GM23338 (cell line): ENCODE data around the gene IRF6. TPM values are rescaled to one million over a fixed set of nuclear protein-coding genes. Genes with fewer than 3 reads are reported as not detected.

ENCODE experiments used
- ATAC-seq: fragments of 200-7000 bp; cut with Tn5 transposase; 3 replicates; pipeline ENCODE4 v1.9.1; 2020
- DNase-seq: peaks from one replicate; pipeline ENCODE4 v3.0.0-alpha.2; 2015; ENCODE audit warnings: low spot score
- H2AFZ ChIP-seq: fragments of 200-600 bp; sonication (generic); 2 replicates; pipeline ENCODE4 v1.8.0; 2016; ENCODE audit warnings: antibody characterized with exemption, mild to moderate bottlenecking, moderate library complexity
- H3F3A ChIP-seq: fragments of 200-600 bp; sonication (generic); replicated peaks from 2 replicates; pipeline ENCODE4 v1.8.0; 2017; ENCODE audit warnings: antibody characterized with exemption, mixed run types, low read depth
- H3K27ac ChIP-seq: fragments of 200-600 bp; sonication (generic); 2 replicates; pipeline ENCODE4 v1.6.1; 2016; ENCODE audit warnings: low read depth
- H3K27me3 ChIP-seq: fragments of 200-600 bp; sonication (generic); 2 replicates; pipeline ENCODE4 v1.8.0; 2016; ENCODE audit warnings: mild to moderate bottlenecking, mixed run types, moderate library complexity; ENCODE audit not compliant: insufficient read depth
- H3K36me3 ChIP-seq: fragments of 200-600 bp; sonication (generic); 2 replicates; pipeline ENCODE4 v1.8.0; 2016; ENCODE audit warnings: mild to moderate bottlenecking; ENCODE audit not compliant: insufficient read depth
- H3K4me1 ChIP-seq: fragments of 200-600 bp; sonication (generic); 2 replicates; pipeline ENCODE4 v1.8.0; 2016; ENCODE audit warnings: mild to moderate bottlenecking, moderate library complexity; ENCODE audit not compliant: insufficient read depth
- H3K4me2 ChIP-seq: fragments of 200-600 bp; sonication (generic); 2 replicates; pipeline ENCODE4 v1.7.1; 2017; ENCODE audit warnings: mixed run types
- H3K4me3 ChIP-seq: fragments of 200-600 bp; sonication (generic); 2 replicates; pipeline ENCODE4 v1.6.1; 2016; ENCODE audit warnings: mixed run types
- H3K79me2 ChIP-seq: fragments of 200-600 bp; sonication (generic); replicated peaks from 2 replicates; pipeline ENCODE4 v1.8.0; 2017; ENCODE audit warnings: mild to moderate bottlenecking; ENCODE audit not compliant: insufficient read depth
- H3K9me2 ChIP-seq: fragments of 200-600 bp; sonication (generic); 2 replicates; pipeline ENCODE4 v1.8.0; 2017; ENCODE audit not compliant: insufficient read depth
- H4K20me1 ChIP-seq: fragments of 200-600 bp; sonication (generic); replicated peaks from 2 replicates; pipeline ENCODE4 v1.8.0; 2017; ENCODE audit warnings: mild to moderate bottlenecking; ENCODE audit not compliant: insufficient read depth
- H3K27ac Mint-ChIP-seq: 2 replicates; pipeline ENCODE4 v1.8.0; 2020; ENCODE audit warnings: inconsistent platforms, mild to moderate bottlenecking, moderate library complexity, mixed read lengths
- H3K27me3 Mint-ChIP-seq: 3 replicates; pipeline ENCODE4 v1.8.0; 2022; ENCODE audit warnings: low read depth, mild to moderate bottlenecking, moderate library complexity, mixed read lengths, inconsistent platforms; ENCODE audit not compliant: insufficient read depth, poor library complexity
- H3K36me3 Mint-ChIP-seq: 3 replicates; pipeline ENCODE4 v1.8.0; 2021; ENCODE audit warnings: low read depth, mild to moderate bottlenecking, inconsistent platforms, moderate library complexity, mixed read lengths
- H3K4me1 Mint-ChIP-seq: 3 replicates; pipeline ENCODE4 v1.8.0; 2020; ENCODE audit warnings: mild to moderate bottlenecking, inconsistent platforms, mixed read lengths
- H3K4me3 Mint-ChIP-seq: 3 replicates; pipeline ENCODE4 v1.8.0; 2021; ENCODE audit warnings: moderate library complexity, mild to moderate bottlenecking, inconsistent platforms, mixed read lengths
- H3K9me3 Mint-ChIP-seq: 3 replicates; pipeline ENCODE4 v1.8.0; 2020; ENCODE audit warnings: moderate library complexity, mild to moderate bottlenecking, inconsistent platforms, mixed read lengths
- CREB1 ChIP-seq: fragments of 250-450 bp; sonication (Bioruptor Pico); IDR thresholded peaks from 2 replicates; pipeline ENCODE4 v1.5.0; 2020; ENCODE audit warnings: low read depth, mild to moderate bottlenecking, moderate library complexity
- ETS1 ChIP-seq: IDR thresholded peaks from 2 replicates; pipeline ENCODE4 v1.6.1; 2016; ENCODE audit warnings: antibody characterized with exemption
- EZH2 ChIP-seq: fragments of 200-600 bp; sonication (generic); IDR thresholded peaks from one replicate; pipeline ENCODE4 v1.8.0; 2017; ENCODE audit warnings: antibody characterized with exemption, mild to moderate bottlenecking, low read depth; ENCODE audit not compliant: unreplicated experiment
- EZH2phosphoT487 ChIP-seq: fragments of 200-600 bp; sonication (generic); IDR thresholded peaks from one replicate; pipeline ENCODE4 v1.8.1; 2018; ENCODE audit warnings: antibody characterized with exemption; ENCODE audit not compliant: unreplicated experiment
- NANOG ChIP-seq: IDR thresholded peaks from 2 replicates; pipeline ENCODE4 v1.6.1; 2016; ENCODE audit warnings: antibody characterized with exemption, borderline replicate concordance
- POLR2AphosphoS5 ChIP-seq: IDR thresholded peaks from 2 replicates; pipeline ENCODE4 v1.6.1; 2016; ENCODE audit warnings: antibody characterized with exemption, low read depth
- REST ChIP-seq: IDR thresholded peaks from one replicate; pipeline ENCODE4 v1.6.1; 2018; ENCODE audit warnings: antibody characterized with exemption; ENCODE audit not compliant: unreplicated experiment
- ZNF331 ChIP-seq: fragments of 250-450 bp; sonication (Bioruptor Pico); IDR thresholded peaks from 2 replicates; pipeline ENCODE4 v1.5.0; 2020; ENCODE audit warnings: low read depth, mild to moderate bottlenecking, moderate library complexity
- ZNF462 ChIP-seq: fragments of 250-450 bp; sonication (Bioruptor Pico); IDR thresholded peaks from 2 replicates; pipeline ENCODE4 v1.5.0; 2020; ENCODE audit warnings: mild to moderate bottlenecking, moderate library complexity
- polyA plus RNA-seq: library from polyadenylated mRNA; unstranded; fragments of >200 nt; fragmentation: Nextera tagmentation; extraction: Ambion mirVana; gene quantifications from 2 replicates; pipeline ENCODE4 v1.2.1, GENCODE V29; 2016
- total RNA-seq: library from RNA; depleted of rRNA; stranded (reverse); fragments of >200 nt; shearing (Covaris generic); gene quantifications from 2 replicates; pipeline ENCODE4 v1.2.3, GENCODE V29; 2014

IRF6 gene
- total and polyA plus RNA-seq, 2 experiments from 2014 or later = 4.6 to 11.7 TPM

GRCh38 chr1:209822706-209823105 is 16.8 kb upstream of the IRF6 start (continued):
- TF ChIP-seq ZNF462 (CRISPR knock-in tag) (no peak), CREB1 (CRISPR knock-in tag) (no peak), EZH2 (no peak), NANOG (no peak), EZH2phosphoT487 (no peak), REST (no peak)

GRCh38 chr1:209820986-209821385 is 15.0 kb upstream of the IRF6 start:
- DNase-seq (no peak), ATAC-seq (no peak)
- Histone ChIP-seq H3K9me2 (no peaks in the 10 kb centered on the region), H3K4me2 (no peak overlapping the region), H3K27ac (no peak overlapping the region), H3F3A (no peaks in the 10 kb centered on the region), H2AFZ (no peak overlapping the region), H4K20me1 (no peaks in the 10 kb centered on the region), H3K4me3 (no peak overlapping the region), H3K4me1 (no peaks in the 10 kb centered on the region), H3K36me3 (no peaks in the 10 kb centered on the region), H3K27me3 (no peaks in the 10 kb centered on the region), H3K79me2 (no peaks in the 10 kb centered on the region)
- no peak overlapping the region for H3K27ac Mint-ChIP-seq
- H3K9me3 Mint-ChIP-seq = no peaks in the 10 kb centered on the region; the same call in 2 of the 3 replicates
- no peaks in the 10 kb centered on the region for H3K36me3 Mint-ChIP-seq
- peaks cover 6% of the 10 kb centered on the region for H3K4me1 Mint-ChIP-seq
- H3K27me3 Mint-ChIP-seq = peaks cover 8% of the 10 kb centered on the region
- H3K4me3 Mint-ChIP-seq = no peak overlapping the region
- TF ChIP-seq ZNF331 = no peak
- TF ChIP-seq REST = no peak
- no peak for TF ChIP-seq EZH2phosphoT487
- TF ChIP-seq POLR2AphosphoS5 = no peak
- TF ChIP-seq ETS1 = no peak
- TF ChIP-seq EZH2 = no peak
